Kasumi-1 (cell line): Measurements from ENCODE around the gene DFFA.
A peak's percentile ranks its signal among the peaks of the same experiment; 100 is the strongest.

ENCODE experiments used
- DNase-seq, 2 experiments: peaks; one replicate each; lab custom pipeline; 2025; lab: John Stamatoyannopoulos, UW

DFFA gene, protein sequence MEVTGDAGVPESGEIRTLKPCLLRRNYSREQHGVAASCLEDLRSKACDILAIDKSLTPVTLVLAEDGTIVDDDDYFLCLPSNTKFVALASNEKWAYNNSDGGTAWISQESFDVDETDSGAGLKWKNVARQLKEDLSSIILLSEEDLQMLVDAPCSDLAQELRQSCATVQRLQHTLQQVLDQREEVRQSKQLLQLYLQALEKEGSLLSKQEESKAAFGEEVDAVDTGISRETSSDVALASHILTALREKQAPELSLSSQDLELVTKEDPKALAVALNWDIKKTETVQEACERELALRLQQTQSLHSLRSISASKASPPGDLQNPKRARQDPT

DNA sequence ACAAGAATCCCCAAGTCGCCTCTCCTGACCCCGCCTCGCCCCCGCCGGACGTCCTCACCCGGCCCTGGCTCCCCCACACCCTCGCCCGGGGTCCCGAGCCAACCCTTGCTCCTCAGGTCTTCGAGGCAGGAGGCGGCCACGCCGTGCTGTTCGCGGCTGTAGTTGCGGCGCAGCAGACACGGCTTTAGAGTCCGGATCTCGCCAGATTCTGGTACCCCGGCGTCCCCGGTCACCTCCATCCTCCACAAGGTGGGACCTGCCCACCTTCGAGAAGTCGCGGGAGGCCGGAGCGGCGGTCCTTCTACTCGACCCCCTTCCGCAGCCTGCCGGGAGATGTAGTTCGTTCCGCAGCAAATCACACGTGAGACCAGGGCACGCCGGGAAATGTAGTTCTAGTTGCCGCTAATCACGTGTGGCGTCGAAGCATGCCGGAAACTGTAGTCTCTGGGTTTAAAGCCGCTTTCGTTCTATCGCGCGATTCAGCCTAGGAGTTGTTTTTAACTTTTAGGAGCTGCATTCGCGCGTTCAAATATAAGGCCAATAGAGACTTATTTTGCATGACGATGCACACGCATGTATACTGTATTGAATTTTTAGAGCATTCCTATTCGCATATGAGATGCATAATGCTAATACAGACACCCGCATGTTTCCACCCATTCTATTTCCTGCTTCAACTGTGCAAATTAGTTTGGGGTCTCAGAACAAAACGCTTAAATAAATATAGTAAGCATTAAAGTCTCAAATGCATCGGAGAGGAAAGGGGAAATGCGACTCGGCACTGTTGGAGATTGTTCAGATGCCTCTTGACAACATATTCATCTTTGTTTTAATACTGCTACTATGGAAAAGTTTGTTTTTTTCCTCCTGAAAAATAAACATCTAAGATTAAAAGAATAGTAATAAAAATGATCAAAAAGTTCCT lies at the start of gene DFFA:
Gene DFFA, minus strand, starts transcription at position 310 of the 925 bp plus-strand sequence. Its CDS starts 71 bp downstream, at position 239.
- DNase-seq, result peak; percentile 99

DNA sequence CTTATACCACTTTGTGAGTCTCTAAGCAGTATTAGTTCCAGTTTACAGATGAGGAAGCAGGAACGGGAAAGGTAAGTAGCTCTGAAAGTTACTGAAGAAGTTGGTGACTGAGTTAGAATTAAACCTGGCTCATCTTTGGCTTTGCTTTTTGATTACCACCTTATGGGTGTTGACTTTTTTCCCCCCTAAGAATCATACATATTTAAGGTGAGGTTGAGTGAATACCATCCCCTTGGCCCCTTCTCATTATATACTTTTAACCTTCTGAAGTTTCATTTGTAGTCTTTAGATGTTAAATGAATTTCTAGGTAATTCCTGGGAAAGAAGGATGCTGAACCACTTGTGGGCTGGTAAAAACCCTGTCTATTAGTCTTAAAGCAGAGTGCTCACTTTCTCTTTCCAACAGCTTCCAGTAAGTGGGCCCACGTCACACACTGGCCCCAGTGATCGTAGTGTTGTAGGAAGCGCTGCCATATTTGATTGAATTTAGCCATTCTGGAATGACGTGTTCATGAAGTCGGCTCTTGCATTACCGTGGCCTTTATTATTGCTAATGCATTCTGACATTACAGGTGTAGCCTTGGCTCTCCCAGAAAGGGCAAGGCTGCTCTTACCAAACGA lies 49.3 kb upstream of the DFFA start:
- DNase-seq, result no peak

DNA sequence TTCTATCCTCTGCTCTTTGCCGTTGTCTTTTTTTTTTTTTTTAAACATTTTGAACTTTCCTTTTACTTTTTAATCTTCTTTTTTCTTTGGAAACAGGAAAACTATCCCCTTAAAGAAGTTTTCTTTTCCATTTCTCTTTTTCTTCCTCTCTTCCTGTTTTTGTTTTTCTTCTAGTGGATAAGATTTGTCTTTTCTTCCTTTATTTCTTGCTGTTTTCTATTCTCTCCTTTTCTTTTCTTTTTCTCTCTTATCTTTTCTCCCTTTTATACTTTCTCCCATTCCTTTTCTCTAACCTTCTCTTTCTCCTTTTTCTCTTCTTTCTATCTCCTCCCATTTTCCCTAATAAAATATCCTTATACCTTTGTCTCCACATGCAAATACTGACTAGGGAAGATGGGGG lies 48.6 kb upstream of the DFFA start:
- no peak for DNase-seq

DNA sequence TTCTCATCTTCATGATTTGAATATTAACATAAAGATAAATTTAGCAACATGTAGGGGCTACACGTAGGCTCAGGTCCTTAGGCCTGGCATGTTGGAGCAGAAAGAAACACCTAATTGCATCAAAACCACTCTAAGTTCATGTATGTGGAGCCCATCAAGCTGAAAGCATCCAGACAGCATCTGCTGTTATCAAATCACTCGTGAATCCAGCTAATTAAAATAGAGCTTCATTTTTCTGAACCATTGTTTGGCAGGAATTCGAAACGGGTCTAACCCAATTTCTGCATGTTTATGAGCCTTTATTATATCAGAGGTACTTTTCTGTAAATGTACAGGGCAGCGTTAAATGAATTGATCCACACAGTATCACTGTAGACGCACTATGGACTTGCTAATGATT lies 48.2 kb upstream of the DFFA start:
- no peak for DNase-seq

DNA sequence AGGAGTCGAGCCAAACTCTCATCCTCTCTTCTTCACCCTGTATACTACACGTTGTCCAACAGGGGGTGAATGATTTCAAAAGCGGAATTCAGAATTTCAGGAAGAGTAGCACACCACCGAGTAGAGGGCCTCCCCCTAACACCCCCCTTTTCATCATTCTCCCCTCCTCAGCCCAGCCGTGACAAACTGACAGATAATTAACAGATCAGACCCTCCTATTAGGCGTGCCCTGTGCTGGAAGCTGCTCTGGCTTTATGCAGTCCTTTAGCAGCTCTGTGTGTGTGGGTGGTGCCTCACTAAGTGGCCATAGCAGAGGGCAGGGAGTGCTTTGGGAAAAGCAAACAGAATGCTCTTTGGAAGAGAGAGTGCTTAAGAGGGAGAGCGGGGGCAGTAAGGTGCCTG lies 46.7 kb upstream of the DFFA start:
- no peak for DNase-seq

DNA sequence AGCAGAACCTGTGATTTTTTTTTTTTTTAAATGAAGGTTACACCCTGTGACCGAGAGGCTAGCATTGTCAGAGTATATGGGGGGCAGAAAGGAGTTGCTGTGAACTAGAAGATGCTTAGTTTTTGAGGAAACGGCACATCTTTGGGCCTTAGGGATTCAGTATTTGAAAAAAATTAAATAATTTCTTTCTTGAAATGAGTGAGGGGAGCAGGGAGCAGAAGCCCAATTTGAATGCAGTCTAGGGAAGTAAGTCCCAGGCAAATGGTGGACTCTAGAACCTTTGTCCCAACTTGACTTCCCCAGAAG lies 45.3 kb upstream of the DFFA start:
- DNase-seq, result no peak

DNA sequence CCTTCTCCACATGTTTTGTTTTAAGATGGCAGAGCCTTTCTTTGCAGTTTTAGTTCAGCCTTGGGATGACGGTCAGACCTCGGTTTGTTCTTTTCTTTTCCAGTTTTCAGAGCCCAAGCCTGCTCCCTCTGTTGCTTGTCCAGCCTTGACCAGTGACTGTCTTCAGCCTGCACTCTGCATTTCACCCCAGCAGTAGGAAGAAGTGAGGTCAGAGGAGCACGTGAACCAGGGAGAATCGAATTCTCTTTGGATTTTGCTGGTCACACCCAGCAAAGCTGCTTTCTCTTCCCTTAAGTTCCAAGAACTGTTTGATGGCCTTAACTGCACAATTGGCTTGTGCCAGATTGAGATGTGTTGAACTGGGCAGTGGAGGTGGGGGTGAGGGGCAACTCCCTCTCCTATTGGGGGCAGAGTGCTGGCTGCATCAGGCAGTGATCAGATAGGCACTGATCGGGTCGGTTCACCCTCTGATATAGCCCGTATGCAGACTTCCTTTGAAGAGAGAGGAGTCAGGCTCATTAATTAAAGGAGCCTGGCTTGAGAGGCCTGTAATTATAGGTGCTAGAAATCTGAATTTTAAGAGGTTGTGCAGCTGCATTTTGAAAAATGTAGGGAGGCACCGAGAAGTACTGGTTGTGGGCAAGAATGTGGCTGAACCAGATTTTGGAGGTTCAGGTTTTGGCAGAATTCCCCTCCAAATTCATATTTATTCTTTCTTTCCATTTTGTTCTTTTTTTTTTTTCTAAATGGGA lies 44.8 kb upstream of the DFFA start:
- DNase-seq, result no peak

DNA sequence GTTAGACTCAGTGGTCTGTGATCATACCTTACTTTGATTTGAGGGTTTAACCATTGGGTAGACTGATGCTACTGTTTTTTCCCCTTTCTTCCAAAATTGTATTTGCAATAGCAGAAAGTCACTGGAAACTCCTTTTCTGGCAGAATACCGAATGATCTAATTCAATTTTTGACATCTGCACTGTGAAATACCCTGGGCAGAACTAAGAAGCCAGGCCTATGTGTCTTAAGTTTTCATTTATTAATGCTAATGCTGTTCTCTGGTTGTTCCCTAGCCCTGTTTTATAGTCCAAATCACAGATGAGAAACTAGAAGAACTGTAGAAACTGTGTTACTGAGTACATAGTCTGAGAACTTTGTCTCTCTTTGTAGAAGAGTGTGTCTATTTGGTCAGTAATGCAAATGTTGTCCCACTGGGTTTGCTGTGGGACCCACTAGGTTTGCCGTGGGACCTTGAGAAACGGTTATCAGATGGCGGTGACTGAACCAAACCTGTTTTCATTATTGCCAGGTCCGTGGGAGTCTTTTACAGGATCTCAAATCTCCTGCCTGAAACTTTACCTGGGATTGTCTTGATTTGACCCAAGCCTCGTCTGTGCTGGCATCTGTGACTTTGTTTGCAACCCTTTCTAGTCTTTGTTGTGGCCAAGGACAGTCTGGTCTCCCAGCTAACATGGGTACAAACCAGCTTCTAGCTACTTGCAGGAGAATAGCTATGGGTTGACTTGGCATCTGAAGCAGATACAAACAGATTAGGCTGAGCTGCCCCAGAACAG lies 43.8 kb upstream of the DFFA start:
- no peak for DNase-seq

DNA sequence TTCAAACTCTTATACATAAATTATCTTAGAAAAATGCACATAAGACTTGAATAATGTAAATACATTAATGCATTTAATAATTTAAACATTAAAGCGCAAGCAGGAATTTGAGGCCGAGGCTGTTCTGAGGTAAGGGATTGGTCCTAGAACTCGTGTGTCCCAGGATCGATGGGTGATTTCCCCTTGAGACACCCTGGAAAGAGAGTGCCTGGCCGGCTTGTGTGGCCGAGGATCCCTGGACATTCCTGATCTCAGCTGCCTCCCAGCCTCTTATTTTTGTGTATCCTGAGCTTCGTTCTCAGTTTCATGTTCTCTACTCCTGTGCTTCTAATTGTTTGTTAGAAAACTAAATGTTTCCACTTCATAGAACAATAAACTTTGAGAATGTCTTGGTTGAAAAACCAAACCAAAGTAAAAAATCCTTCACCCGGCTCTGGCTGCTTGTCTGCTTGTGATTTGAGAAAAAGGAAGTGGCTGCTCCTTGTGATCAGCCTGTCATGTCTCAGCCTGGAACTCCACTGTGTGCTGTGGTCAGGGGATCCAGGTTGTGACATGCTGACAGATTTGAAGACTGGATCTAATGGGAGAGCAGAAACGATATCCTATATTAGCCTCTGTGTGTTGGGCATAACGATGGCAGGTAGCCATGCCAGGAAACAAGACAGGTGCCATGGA lies 43.1 kb upstream of the DFFA start:
- peak; percentile 74 to 78 for DNase-seq

DNA sequence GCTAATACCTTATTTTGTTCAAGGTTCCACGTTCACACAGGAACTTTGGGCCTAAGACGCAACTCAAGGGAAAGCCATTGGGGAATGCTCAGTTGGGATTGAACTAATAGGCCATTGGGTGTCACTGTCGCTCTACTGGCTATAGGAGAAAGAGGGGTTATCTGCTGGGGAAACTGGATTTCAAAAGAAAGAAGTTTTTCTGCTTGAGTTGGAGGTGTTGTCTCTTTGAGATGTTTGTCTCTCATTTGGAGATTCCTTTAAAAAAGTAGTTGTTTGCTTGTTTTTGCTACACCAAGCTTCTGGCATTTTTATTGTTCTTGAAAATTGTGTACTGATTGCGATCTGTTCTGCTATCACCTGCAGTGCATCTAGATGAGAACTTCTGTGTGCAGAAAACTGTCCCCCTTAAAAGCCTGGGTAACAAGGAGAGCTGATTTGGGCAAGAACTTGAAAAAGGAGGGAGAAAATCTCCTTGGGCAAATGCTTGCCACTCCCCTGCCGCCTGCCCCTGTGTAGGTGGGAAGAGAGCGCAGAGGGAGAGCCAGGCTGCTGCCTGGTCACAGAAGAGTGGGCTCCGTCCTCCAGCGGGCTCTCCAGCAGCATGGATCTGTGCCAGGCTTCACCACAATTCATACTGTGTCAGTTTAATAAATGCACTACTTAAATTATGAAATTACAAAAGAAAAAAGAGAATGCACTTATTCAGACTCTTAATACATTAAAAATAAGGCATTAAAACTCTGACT lies 42.3 kb upstream of the DFFA start:
- peak; percentile 58 to 77 for DNase-seq

DNA sequence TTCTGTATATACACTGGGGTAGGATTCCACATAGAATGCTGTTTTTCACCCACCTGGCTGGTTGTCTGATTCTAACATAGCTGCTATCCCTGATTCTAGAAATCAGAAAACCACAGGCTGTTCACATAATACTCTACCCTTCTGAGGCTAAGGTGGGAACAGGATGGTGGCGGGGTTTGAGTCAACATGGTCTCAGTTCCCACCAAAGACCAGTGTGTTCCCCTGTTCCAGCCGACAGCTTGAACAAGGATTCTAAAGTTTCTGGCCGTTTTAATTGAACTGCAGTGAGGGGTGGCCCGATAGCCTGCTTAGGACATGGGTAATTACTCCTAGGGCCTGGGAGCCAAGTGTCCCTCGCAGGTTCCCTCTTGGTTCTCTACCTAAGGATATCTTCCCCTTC lies 40.9 kb upstream of the DFFA start:
- DNase-seq, result no peak

DNA sequence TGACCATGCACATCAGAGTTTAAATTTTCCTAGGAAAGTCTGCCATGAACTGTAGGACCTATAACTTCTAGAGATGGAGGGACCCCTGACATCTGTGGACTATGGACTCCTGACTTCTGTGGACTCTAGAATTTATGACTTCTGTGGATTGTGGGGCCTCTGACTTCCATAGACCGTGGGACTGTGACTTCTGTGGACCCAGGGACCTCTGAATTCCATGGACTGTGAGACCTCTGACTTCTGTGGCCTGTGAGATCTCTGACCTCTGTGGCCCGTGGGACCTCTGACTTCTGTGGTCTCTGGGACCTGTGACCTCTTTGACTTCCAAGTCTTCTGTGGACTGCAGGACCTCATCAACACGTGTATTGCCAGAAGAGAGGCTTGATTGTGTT lies 39.2 kb upstream of the DFFA start:
- DNase-seq, result no peak

DNA sequence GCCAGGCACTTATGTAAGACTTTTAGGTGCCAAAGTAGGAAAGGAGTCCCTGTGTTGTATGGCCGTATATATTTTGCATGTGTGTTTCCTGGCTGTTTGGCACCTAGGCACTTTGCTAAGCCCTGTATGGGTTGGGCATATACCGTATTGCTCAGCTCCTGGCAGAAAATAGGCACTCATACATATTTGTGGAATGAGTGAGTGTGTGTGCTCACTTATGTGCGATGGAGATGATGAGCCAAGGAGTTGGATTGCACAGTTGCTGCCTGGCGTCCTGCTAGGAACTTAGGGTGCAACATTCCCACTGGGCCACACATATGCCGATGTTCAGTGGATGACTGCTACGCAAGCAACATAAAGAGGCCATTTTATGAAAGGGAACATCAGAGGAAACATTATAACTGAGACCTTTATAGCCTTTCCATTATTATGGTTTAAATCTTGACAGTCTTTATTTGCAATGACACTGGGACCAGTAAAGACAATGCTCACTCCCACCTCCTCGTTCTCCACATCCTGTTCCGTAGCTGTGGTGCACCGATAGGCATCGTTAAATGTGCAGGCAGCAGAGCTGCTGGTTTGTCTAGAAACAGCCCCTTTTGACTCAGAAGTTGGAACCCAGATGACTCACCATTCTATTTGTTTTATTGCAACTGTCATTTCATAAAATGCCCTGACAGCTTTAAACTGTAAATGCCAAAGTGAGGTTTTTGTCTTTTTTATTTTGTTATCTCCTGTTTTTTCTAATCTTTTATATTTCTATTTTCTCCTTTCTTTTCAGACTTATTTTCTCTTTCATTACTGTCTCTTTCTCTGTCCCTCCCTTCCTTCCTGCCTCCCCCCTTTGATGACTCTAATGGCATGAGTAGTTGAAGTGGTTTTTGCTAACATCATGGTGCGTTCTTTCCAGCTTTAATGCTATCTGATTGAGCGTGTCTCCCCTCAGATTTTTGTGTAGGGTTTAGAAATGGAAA lies 38.5 kb upstream of the DFFA start:
- DNase-seq, result peak; percentile 89 to 91

DNA sequence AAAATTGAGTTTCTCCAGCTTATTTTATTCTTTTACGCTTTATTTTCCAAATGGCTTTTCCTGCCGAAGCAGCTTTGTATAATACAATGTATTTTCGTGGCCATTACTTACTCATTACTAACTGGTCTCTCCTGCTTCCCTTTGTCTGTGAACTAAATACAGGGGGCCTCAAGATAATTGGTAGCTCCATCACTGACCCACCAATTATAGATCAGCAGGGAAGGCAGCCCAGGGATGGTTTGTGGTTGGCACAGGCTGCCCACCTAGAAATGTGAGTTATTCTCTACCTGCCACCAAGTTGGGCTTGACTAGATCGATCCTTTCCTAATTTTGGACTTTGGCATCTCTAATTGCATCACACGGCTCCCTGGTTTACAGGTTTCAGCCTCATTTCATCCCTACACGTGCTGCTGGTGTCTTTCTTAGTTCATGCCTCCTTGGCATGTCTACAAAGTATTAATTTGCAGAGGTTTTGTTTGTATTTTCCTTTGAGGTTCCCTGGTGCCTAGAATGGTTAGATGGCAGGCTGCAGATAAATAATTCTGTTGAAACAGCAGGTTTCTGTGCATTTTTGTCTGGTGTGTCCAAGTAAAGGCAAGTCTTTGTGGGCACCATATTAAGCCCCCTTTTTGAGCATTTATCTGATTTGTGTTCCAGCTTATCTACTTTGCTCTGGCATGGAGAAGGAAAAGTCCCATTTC lies 37.6 kb upstream of the DFFA start:
- no peak for DNase-seq

DNA sequence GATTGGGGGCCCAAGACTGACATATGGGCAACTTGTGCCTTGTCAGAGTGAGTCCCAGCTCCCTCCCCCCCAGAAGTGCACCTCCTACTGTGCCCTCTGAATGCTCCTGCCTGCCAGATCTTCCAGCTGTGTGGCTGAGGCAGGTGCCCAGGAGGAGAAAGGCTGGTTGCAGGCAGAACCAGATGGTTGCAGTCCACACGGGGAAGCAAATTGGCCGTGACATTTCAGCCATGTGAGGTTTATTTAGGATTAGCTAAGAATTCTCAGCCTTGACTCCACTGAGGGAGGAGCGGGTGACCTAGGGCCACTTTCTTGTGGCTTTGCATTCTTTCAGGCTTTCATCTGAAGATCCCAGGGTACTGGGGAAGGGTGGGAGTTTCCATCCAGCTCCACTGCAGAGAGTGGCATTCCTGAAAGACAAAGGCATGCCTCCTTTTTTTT lies 36.2 kb upstream of the DFFA start:
- DNase-seq, result no peak

DNA sequence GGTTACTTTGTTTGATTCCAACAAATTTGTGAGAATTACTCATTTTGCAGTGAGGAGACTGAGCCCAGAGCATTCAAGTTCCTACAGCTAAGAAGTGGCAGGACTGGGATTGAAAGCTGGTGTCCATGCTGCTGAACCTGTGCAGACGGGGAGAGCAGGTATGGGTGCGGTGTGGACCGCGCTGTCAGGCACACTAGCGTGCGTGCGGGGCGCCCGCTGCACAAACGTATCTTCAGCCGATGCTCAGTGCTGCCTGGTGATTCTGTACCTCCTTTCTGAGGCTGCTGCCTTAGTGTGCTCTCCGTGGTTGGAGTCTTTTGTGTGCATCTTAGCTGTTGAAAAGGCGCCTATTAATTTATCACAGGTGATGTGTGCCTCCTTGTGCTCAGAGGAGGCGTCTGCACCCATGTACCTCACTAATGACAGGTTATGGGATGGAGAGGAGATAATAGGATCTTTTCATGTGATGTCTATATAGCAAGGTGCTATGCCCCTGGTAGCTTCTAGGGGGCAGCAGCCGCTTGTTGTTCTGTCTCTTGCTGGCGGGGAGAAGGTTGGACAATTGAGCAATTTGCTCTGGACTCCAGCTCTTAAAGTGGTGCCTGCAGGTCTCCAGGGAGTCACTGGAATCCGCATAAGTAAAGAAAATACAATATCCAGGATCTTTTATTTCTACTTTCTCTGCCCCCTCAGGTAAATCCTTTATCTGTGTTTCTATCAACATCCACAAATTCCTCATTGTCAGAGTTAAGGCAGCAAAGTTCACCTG lies 35.0 kb upstream of the DFFA start:
- DNase-seq, result peak; percentile 81 to 91

DNA sequence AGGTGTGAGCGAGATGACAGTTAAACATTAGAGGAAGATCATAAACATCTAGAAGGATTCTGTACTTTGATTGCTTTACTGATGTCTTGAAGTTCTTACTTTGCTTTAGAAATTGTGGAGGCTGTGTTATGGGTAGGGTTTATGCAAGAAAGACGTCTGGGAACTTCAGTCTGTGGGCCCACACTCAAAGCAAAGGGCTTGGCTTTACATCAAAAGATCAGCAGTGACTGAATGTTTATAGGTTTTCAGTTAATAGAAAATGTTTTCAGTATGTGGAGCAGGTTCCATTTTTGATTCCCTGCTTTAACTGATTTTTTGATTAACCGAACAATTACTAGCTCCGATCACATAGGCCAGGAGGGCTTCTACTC lies 34.3 kb upstream of the DFFA start:
- DNase-seq, result no peak
